Stimulated activated CD8-positive, alpha-beta memory T cell treated with anti-CD3 and anti-CD28 coated beads, Interleukin-7, amount 100 ng/mL, for 24 hours (primary cell): Measurements from ENCODE around the gene CARM1.
"Not testable (repeated sequence)": the region's sequence is repeated elsewhere in the genome, so short reads cannot be mapped to it uniquely, and the experiment has no call there.

Experiments used
- DNase-seq: peaks from one replicate; pipeline ENCODE4 v3.0.0-alpha.2; 2020; ENCODE audit warnings: low read depth

CARM1 gene

DNA sequence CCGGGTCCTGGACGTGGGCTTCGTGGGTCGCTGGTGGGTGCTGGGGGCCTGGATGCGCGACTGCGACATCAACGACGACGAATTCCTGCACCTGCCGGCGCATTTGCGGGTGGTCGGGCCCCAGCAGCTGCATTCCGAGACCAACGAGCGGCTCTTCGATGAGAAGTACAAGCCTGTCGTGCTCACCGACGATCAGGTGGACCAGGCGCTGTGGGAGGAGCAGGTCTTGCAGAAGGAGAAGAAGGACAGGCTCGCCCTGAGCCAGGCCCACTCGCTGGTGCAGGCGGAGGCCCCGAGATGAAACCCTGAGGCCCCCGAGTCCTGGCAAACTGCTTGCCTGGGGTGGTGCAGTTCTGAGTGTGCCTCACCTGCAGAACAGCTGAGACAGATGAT lies 58.0 kb downstream of the CARM1 start:
- DNase-seq = no peak

DNA sequence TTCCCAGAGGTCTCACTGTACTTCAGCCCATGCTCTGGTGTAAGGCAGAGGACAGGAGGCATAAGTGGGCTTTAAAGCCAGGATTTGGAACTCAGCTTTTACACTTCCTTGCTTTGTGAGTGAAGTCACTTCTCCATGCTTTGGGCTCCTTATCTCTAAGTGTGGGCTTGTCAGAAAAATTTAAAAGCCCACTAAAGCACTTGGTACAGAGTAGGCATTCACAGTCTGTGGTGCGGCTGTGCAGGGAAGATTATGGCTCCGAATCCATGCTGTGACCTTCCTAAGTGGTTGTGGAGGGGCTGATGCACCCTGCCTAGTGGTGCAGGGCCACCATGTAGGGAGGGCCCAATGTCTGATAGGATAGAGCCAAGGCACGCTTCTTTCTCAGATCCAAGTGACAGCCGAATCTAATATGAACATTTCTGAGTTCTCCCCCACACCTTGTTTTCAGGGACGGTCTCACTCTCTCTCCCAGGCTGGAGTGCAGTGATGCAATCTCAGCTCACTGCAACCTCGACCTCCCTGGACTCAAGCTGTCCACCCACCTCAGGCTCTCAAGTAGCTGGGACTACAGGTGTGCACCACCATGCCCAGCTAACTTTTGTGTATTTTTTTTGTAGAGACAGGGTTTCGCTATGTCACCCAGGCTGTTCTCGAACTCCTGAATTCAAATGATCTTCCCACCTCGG lies 64.2 kb downstream of the CARM1 start:
- no peak for DNase-seq

DNA sequence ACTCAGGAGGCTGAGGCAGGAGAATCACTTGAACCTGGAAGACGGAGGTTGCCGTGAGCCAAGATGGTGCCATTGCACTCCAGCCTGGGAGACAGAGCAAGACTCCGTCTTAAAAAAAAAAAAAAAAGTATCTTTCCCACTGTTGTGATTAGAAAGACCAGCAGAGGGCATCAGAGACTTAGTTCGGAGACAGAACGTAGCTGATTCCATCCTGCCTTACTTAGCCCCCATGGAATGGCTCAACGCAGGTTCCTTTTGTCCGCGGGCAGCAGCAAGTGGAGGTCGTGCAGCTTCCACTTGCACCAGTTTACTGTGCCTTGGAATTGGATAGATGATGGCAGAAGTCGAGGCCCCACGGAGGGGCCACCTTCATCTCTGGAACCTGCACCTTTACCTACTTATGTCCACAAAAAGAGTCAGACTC lies 65.3 kb downstream of the CARM1 start:
- no peak for DNase-seq

DNA sequence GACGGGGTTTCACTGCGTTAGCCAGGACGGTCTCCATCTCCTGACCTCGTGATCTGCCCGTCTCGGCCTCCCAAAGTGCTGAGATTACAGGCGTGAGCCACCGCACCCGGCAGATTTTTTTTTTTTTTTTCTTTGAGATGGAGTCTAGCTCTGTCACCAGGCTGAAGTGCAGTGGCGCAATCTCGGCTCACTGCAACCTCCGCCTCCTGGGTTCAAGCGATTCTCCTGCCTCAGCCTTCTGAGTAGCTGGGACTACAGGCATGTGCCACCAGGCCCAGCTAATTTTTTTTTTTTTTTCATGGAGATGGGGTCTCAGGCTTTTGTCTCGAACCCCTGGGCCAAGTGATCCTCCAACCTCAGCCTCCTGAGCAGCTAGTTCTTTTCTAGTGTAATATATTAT lies 70.3 kb downstream of the CARM1 start:
- not testable (repeated sequence) for DNase-seq

DNA sequence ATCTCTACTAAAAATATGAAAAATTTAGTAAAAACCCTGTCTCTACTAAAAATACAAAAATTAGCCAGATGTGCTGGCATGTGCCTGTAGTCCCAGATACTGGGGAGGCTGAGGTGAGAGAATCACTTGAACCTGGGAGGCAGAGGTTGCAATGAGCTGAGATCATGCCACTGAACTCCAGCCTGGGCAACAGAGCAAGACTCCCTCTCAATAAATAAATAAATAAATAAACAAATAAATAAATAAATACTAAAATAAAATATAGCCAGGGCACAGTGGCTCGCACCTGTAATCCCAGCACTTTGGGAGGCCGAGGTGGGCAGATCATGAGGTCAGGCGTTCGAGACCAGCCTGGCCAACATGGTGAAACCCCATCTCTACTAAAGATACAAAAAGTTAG lies 72.1 kb downstream of the CARM1 start:
- DNase-seq = not testable (repeated sequence)

DNA sequence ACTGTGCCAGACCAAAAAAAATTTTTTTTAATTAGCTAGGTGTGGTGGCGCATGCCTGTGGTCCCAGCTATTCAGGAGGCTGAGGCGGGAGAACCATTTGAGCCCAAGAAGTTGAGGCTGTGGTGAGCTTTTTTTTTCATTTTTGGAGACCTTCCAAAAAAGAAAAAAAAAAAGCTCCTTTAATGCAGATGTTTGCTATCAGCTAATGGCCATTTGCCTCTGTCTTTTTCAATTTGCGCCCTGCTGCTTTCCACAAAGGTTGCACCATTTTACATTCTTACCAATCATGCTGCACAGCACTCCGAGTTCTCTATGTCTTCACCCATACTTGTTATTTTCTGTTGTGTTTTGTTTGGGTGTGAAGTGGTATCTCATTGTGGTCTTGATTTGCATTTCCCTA lies 73.9 kb downstream of the CARM1 start:
- DNase-seq = no peak

DNA sequence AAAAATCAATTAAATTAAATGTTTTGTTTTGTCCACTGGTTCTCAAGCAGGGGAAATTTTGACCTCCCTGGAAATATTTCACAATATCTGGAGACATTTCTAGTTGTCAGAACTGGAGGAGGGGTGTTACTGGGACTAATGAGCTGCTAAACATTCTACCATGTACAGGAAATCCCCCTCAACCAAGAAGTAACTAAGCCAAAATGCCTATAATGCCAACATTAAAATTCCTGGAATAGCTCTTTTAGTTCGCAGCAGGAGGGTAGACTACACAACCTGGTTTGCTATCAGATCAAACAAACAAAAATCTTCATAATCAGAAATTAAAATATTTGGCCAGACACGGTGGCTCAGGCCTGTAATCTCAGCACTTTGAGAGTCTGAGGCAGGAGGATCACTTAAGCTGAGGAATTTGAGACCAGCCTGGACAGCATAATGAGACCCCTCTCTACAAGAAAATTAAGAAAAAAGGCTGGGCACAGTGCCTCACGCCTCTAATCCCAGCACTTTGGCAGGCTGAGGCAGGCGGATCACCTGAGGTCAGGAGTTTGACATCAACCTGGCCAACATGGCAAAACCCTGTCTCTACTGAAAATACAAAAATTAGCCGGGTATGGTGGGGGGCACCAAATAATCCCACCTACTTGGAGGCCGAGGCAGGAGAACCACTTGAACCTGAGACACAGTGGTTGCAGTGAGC lies 75.8 kb downstream of the CARM1 start:
- DNase-seq = no peak

DNA sequence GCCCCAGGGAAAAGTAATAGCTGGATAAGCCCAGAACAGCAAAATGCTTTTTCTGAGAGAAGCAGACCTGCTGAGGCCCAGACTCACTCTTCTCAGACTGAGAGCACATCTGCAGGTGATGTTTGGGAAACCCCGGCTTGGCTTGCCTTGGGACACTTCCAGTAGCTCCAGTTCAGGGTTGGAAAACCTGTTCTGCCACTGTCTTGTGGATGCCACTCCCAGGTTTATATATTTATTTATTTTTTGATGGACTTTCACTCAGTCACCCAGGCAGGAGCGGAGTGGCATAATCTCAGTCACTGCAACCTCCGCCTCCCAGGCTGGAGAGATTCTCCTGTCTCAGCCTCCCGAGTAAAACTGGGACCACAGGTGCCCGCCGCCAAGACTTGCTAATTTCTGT lies 81.5 kb downstream of the CARM1 start:
- no peak for DNase-seq

DNA sequence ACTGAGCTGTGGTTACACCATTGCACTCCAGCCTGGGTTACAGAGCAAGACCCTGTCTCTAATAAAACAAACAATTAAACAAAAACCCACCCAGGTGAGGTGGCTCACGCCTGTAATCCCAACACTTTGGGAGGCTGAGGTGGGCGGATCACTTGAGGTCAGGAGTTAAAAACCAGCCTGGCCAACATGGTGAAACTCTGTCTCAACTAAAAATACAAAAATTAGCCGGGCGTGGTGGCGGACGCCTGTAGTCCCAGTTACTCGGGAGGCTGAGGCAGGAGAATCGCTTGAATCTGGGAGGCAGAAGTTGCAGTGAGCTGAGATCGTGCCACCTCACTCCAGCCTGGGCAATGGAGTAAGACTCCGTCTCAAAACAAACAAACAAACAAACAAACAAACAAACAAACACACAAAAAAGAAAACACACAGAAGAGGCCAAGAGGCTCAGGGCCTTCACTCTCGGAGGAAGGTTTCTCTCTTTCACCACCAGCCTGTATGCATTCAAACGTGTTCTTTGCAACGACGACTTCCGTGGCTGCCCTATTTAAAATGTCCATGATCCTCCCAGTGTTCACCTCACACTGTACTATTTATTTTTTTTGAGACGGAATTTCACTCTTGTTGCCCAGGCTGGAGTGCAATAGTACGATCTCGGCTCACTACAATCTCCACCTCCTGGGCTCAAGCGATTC lies 88.1 kb downstream of the CARM1 start:
- not testable (repeated sequence) for DNase-seq

DNA sequence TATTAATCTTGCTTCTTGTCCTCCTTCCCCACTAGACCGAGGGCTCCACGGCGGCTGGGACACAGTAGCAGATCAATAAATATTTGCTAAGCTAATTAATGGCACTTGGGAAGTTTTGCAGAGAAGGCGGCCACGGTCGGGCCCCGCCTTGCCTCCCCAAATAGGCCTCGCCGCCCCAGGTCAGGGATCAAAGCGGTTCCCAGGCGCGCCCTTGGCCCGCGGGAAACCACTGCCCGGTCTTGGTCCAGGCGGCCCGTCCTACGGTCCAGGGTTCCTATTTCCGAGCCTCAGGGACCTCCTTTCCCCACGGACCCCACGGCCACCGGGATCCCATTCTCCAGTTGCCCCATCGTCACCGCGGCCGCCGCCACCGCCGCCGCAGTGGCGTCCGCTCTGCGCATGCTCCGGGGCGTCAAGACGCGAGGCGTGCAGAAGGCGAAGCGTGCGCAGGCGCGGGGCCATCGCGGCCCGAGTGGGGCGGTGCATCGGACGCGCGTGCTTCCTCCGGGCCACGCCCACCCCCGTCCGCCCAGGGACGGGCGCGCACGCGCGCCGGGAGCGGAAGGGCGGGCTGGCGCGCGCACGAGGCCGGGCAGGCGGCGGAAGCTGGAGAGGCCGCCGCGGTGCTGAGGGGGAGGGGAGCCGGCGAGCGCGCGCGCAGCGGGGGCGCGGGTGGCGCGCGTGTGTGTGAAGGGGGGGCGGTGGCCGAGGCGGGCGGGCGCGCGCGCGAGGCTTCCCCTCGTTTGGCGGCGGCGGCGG lies 89.1 kb downstream of the CARM1 start, which contains the start of gene SMARCA4:
Gene SMARCA4 (plus strand): TSS at position 717 of the 759 bp plus-strand sequence. CDS start 23,122 bp downstream, outside the sequence.
- DNase-seq = peak; percentile 93

DNA sequence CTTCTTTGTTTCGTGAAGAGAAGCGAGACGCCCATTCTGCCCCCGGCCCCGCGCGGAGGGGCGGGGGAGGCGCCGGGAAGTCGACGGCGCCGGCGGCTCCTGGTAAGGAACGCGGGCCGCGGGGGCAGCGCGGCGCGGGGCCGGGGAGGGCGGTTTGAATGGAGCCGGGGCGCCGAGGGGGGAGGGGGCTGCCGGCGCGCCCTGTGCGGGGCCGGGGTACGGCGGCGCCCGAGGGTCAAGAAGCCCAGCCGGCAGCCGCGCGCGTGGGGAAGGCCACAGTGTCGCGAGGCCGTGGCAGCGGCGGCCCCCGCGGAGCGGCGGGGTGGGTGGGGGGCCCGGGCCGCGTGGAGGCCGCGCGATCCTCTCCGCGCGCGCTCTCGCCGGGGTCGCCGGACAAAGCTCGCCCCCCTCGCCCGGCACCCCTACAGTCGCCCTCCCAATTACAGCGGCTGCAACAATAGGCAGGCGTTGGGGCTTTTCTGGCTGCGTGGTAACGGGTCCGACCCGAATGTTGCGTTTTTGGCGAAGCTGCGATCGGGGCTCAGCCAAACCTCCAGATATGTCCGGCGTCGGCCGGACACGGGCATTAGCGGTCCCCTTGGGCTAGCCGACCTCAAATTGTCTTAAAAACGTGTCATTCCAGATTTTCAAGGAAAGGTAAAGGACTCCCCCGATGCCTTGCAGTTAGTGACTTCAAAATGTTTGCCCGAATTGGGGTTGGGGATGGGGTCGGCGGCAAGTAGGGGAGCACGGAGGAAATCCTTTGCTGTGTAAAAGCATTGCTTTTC lies 89.9 kb downstream of the CARM1 start:
- DNase-seq = no peak

DNA sequence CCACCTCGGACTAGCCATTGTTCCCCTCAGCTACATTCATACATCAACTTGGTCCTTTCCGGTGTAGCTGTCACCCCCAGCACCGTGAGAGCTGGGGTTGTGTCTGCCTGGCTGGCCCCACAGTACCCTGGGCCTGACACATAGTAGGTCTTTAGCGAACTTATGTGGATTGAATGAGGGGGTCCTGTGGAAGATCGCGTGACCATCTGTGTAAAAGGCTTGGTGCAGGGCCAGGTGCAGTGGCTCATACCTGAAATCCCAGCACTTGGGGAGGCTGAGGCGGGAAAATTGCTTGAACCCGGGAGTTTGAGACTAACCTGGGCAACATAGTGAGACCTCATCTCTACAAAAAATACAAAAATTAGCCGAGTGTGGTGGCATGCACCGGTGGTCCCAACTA lies 91.5 kb downstream of the CARM1 start:
- no peak for DNase-seq

DNA sequence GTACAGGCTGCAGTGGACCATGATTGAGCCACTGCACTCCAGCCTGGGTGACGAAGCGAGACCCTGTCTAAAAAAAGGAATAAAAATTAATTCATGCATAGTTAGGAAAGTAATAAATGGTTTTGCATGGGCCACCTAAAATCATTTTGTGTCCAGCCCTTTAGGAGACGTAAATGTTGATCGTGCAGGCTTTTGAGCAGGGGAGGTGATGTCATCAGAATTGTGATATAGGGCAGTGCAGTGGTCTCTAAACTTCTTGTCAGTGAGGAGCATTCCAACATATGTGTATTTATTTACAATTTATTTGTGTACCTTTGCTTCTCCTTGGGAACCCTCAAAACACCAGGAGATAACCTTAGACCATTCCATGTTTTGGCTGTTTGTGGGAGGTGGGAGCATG lies 92.5 kb downstream of the CARM1 start:
- no peak for DNase-seq

DNA sequence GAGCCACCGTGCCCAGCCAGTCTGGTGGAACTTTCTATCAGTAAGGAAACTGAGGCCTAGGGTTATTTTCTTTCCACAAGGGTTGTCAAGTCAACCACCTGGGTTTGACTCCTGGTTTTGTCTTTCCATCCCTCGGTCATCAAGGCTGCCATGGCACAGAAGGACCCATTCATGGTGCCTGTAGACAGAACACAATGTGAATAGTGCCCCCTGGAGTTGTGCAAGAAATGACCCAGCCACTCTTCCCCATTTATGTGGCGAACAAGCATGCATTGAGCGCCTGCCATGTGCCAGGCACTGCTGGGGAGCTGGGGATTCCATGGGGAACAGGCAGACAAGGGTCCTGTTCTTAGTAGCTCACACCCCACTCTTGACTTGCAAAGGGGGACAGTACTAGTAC lies 93.5 kb downstream of the CARM1 start:
- DNase-seq = no peak

DNA sequence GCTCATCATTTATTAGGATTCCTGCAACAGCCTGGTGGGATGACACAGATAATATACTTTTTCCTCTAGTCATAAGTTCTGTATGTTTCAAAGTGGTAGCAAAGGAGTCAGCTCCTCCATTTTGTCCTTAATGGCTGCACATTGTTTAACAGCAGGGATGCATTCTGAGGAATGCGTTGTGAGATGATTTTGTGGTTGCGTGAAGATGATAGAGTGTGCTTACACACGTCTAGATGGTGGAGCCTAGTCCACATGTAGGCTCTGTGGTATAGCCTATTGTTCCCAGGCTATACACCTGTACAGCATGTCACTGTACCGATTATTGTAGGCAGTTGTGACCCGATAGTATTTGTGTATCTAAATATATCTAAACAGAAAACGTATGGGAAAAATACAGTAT lies 94.0 kb downstream of the CARM1 start:
- DNase-seq = no peak

DNA sequence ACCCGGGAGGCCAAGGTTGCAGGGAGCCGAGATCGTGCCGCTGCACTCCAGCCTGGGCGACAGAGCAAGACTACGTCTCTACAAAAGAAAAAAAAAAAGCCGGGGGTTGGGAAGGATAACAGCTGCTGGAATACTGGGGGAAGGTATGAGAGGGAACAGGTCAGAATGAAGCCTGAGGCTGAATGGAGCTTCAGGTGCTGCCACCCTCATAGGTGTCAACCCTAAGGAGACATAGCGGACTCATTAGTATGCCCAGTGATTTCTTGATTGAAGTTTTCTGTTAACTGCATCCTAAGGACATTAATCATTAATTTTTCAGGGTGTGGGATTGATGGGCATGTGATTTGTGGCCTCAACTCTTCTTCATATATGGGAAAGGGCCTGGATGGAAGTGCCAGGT lies 95.5 kb downstream of the CARM1 start:
- no peak for DNase-seq

DNA sequence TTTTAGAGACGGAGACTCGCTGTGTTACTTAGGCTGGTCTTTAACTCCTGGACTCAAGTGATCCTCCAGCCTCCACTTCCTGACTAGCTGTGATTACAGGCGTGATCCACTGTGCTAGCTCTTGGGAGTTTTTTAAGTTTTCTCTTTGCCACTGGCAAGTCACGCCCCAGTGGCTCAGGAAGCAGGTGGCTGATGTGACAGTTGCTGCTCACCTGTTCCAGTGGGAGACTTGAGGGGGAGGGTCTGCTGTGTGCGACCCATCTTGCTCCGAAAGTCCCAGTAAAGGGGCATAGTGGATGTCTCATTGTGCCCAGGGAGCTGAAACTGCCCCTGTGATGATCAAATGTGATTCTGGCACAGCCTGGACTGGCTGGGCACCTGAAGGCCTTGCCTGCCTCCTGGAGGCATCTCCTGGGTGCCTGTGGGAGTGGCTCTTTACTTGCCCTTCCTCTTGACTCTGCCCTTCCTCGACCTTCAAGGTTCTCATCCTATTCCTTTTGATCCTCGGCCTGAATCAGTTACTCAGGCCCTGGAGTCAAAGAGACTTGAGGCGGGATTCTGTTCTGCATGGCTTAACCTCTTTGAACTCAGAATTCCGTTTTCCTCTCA lies 97.3 kb downstream of the CARM1 start:
- no peak for DNase-seq

DNA sequence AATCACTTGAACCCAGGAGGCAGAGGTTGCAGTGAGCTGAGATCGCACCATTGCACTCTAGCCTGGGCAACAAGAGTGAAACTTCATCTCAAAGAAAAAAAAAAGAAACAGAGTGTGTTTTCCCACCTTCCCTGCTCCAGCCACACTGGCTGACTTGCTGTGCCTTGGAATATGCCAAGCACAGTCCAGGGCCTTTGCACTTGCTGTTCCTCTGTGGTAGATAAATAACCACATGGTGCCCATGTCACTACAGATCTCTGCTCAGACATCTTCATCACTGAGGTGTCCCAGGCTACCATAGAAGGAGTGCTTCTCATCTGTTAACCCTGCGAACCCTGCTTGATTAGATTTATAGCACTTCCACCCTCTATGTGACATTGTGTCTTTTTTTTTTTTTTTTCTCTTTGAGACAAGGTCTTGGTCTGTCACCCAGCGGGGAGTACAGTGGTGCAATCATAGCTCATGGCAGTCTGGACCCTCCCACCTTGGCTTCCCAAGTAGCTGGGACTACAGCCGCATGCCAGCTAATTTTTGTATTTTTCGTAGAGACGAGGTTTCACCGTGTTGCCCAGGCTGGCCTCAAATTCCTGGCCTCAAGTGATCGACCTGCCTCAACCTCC lies 99.9 kb downstream of the CARM1 start:
- DNase-seq = no peak
